DND-41 (cell line): Measurements from ENCODE around the gene CSF2.
"Not testable (repeated sequence)": the region's sequence is repeated elsewhere in the genome, so short reads cannot be mapped to it uniquely, and the experiment has no call there.

ENCODE experiments used
- ATAC-seq: fragments of 200-7000 bp; cut with Tn5 transposase; 3 replicates; pipeline ENCODE4 v1.9.1; 2021; ENCODE audit warnings: low read depth; ENCODE audit not compliant: insufficient read depth
- DNase-seq: peaks from one replicate; pipeline ENCODE4 v3.0.0-alpha.2; 2020
- H2AFZ ChIP-seq: 2 replicates; pipeline ENCODE4 v1.6.0; 2012; ENCODE audit warnings: low read depth, low read length
- H3K27ac ChIP-seq: 2 replicates; pipeline ENCODE4 v1.5.1; 2012; ENCODE audit warnings: low read length, inconsistent platforms
- H3K27me3 ChIP-seq: fragments of 200-600 bp; sonication (generic); 2 replicates; pipeline ENCODE4 v1.6.0; 2012; ENCODE audit warnings: low read length, mild to moderate bottlenecking, inconsistent platforms; ENCODE audit not compliant: insufficient read depth, poor library complexity
- H3K36me3 ChIP-seq: 2 replicates; pipeline ENCODE4 v1.5.1; 2012; ENCODE audit warnings: low read length, inconsistent platforms; ENCODE audit not compliant: insufficient read depth
- H3K4me1 ChIP-seq: 2 replicates; pipeline ENCODE4 v1.5.1; 2012; ENCODE audit warnings: mild to moderate bottlenecking, low read length; ENCODE audit not compliant: insufficient read depth
- H3K4me2 ChIP-seq: 2 replicates; pipeline ENCODE4 v1.6.0; 2012; ENCODE audit warnings: mild to moderate bottlenecking, moderate library complexity, low read length, inconsistent platforms; ENCODE audit not compliant: insufficient read depth
- H3K4me3 ChIP-seq, 2 experiments: fragments of 200-600 bp in 1 of 2; shearing (Covaris generic) in 1 of 2; 2 replicates each; pipeline ENCODE4 v1.5.1; 2012 to 2016; ENCODE audit warnings: inconsistent platforms in 2 of 2, low read length in 2 of 2, mild to moderate bottlenecking in 2 of 2, low read depth in 1 of 2, moderate library complexity in 1 of 2
- H3K79me2 ChIP-seq: 2 replicates; pipeline ENCODE4 v1.6.0; 2012; ENCODE audit warnings: low read length, inconsistent platforms; ENCODE audit not compliant: insufficient read depth
- H3K9ac ChIP-seq: 2 replicates; pipeline ENCODE4 v1.6.0; 2012; ENCODE audit warnings: low read depth, mild to moderate bottlenecking, inconsistent platforms, low read length, moderate library complexity
- H3K9me3 ChIP-seq: 2 replicates; pipeline ENCODE4 v1.5.1; 2012; ENCODE audit warnings: low read length, moderate library complexity, mild to moderate bottlenecking, inconsistent platforms; ENCODE audit not compliant: insufficient read depth, severe bottlenecking
- H4K20me1 ChIP-seq: 2 replicates; pipeline ENCODE4 v1.6.0; 2012; ENCODE audit warnings: low read length; ENCODE audit not compliant: insufficient read depth
- EZH2 ChIP-seq: IDR thresholded peaks from 3 replicates; pipeline ENCODE4 v1.6.1; 2012; ENCODE audit warnings: borderline replicate concordance, low read depth, mild to moderate bottlenecking, moderate library complexity, low read length, inconsistent platforms; ENCODE audit not compliant: severe bottlenecking
- TF ChIP-seq, protein P1 (sequence below): IDR thresholded peaks from 2 replicates; pipeline ENCODE4 v1.5.1; 2012; ENCODE audit warnings: borderline replicate concordance, low read length, moderate library complexity, mild to moderate bottlenecking; ENCODE audit not compliant: poor library complexity, severe bottlenecking; ENCODE audit errors: extremely low read depth

CSF2 gene

DNA sequence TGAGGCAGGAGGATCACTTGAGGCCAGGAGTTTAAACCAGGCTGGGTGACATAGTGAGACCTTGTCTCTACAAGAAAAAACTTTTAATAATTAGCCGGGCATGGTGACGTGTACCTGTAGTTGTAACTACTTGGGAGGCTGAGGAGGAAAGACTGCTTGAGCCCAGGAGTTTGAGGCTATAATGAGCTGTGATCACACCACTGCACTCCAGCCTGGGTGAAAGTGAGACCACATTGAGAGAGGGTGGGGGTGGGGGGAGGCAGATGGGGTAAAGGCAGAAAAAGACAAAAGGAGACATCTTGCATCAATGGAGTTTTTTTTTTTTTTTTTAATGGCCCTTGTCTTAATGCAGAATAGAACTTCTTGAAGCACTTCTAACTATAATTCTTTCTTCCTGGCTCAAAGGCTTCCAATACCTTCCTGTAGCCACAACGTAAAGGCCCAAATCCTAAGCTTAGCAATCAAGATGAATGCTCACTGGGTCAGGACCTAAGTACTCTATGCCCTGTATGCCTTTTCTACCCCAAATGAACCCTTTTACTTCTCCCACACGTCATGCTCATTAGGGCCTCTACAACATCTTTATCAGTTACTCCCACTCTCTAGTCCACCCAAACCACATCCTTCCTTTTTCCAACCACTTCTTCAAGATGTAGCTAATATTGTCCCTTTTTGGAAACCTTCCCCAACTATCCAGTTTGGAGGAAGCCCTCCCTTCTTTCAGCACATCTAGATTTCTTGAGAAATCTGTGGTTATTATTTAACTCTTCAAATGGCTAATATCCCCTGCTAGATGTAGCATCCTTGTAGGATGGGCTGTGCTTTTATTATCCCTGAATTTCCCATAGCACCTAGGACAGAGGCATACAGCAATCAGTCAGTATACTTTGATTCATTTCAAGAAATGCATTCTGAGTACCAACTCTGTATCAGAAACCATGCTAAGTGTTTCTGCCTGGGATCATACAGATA, 40.8 kb downstream of the CSF2 start:
- H3K79me2 ChIP-seq = no peaks in the 10 kb centered on the region
- no peak for ATAC-seq
- H3K27ac ChIP-seq = no peak overlapping the region
- H3K9ac ChIP-seq = no peak overlapping the region
- H4K20me1 ChIP-seq = no peaks in the 10 kb centered on the region
- no peaks in the 10 kb centered on the region for H3K36me3 ChIP-seq
- H3K4me1 ChIP-seq = no peaks in the 10 kb centered on the region
- DNase-seq = no peak
- no peak for TF ChIP-seq EZH2
- TF ChIP-seq, protein P1, sequence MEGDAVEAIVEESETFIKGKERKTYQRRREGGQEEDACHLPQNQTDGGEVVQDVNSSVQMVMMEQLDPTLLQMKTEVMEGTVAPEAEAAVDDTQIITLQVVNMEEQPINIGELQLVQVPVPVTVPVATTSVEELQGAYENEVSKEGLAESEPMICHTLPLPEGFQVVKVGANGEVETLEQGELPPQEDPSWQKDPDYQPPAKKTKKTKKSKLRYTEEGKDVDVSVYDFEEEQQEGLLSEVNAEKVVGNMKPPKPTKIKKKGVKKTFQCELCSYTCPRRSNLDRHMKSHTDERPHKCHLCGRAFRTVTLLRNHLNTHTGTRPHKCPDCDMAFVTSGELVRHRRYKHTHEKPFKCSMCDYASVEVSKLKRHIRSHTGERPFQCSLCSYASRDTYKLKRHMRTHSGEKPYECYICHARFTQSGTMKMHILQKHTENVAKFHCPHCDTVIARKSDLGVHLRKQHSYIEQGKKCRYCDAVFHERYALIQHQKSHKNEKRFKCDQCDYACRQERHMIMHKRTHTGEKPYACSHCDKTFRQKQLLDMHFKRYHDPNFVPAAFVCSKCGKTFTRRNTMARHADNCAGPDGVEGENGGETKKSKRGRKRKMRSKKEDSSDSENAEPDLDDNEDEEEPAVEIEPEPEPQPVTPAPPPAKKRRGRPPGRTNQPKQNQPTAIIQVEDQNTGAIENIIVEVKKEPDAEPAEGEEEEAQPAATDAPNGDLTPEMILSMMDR = no peak
- peaks cover 3% of the 10 kb centered on the region for H3K27me3 ChIP-seq
- no peak overlapping the region for H3K4me3 ChIP-seq
- H3K9me3 ChIP-seq = no peaks in the 10 kb centered on the region
- H2AFZ ChIP-seq = no peak overlapping the region
- no peak overlapping the region for H3K4me2 ChIP-seq

DNA sequence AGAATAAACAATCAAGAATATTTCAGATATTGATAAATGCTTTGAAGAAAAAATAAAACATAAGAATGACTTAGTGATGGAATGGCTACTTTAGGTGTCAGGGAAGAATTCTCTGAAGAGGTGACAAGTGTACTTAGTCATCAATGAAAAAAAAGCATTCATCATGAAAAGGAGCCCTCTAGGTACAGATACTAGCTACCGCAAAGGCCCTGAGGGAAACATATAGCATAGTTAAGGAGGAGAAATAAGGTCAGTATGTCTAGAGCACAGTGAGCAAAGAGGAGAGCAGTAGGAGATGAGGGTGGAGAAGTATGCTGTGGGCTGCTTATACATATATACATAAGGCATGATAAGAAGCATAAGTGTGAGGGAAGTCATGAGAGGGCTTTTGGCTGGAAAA, 41.8 kb downstream of the CSF2 start:
- Histone ChIP-seq H3K79me2 (no peaks in the 10 kb centered on the region), H2AFZ (no peak overlapping the region), H4K20me1 (no peaks in the 10 kb centered on the region), H3K4me1 (no peaks in the 10 kb centered on the region), H3K4me3 (no peak overlapping the region), H3K4me2 (no peak overlapping the region), H3K9ac (no peak overlapping the region), H3K27me3 (peaks cover 3% of the 10 kb centered on the region), H3K9me3 (no peaks in the 10 kb centered on the region), H3K36me3 (no peaks in the 10 kb centered on the region), H3K27ac (no peak overlapping the region)
- ATAC-seq (no peak), DNase-seq (no peak)
- TF ChIP-seq, protein P1 = no peak
- TF ChIP-seq EZH2 = no peak

DNA sequence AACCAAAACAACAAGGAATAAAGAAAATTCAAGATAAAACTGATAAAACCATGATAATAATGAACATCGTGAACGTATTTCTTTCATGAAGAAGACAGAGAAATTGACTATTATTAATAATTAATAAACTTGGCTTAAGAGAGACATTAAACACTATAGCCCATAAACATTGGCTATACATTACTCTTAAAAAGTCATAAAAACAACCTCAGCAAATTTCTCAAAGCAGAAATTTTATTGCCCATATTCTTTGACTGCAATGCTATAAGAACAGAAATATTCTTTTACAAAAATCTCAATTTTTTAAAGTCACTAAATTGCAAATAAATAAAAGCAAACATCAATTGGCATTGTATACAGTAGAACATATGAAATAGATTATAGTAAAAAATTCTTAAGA, 42.5 kb downstream of the CSF2 start:
- H3K4me1 ChIP-seq = no peaks in the 10 kb centered on the region
- ATAC-seq = no peak

DNA sequence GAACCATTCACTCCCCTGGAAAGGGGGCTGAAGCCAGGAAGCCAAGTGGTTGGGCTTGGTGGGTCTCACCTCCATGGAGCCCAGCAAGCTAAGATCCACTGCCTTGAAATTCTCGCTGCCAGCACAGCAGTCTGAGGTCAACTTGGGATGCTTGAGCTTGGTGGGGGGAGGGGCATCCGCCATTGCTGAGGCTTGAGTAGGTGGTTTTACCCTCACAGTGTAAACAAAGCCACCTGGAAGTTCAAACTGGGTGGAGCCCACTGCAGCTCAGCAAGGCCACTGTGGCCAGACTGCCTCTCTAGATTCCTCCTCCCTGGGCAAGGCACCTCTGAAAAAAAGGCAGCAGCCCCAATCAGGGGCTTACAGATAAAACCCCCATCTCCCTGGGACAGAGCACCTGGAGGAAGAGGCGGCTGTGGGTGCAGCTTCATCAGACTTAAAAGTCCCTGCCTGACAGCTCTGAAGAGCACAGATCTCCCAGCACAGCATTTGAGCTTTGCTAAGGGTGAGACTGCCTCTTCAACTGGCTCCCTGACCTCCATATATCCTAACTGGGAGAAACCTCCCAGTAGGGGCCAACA, 43.4 kb downstream of the CSF2 start:
- DNase-seq = peak; percentile 27
- H3K9ac ChIP-seq, H2AFZ ChIP-seq, H3K4me1 ChIP-seq, H3K4me2 ChIP-seq, H4K20me1 ChIP-seq, H3K27ac ChIP-seq, H3K36me3 ChIP-seq, ATAC-seq, H3K4me3 ChIP-seq, H3K9me3 ChIP-seq, H3K27me3 ChIP-seq, H3K79me2 ChIP-seq: not testable (repeated sequence)

More for the DNA sequence above, 42.5 kb downstream of the CSF2 start:
- no peak for DNase-seq
- H4K20me1 ChIP-seq = no peaks in the 10 kb centered on the region
- H3K36me3 ChIP-seq = no peaks in the 10 kb centered on the region
- no peaks in the 10 kb centered on the region for H3K79me2 ChIP-seq
- H3K27me3 ChIP-seq = peaks cover 3% of the 10 kb centered on the region
- H3K9me3 ChIP-seq = no peaks in the 10 kb centered on the region
- no peak overlapping the region for H3K4me3 ChIP-seq
- H3K4me2 ChIP-seq = no peak overlapping the region
- no peak overlapping the region for H2AFZ ChIP-seq
- H3K9ac ChIP-seq = no peak overlapping the region
- TF ChIP-seq EZH2 = no peak
- TF ChIP-seq, protein P1 = no peak
- no peak overlapping the region for H3K27ac ChIP-seq

DNA sequence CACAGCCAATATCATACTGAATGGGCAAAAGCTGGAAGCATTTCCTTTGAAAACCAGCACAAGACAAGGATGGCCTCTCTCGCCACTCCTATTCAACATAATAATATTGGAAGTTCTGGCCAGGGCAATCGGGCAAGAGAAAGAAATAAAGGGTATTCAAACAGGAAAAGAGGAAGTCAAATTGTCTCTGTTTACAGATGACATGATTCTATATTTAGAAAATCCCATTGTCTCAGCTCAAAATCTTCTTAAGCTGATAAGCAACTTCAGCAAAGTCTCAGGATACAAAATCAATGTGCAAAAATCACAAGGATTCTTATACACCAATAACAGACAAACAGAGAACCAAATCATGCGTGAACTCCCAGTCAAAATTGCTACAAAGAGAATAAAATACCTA, 47.1 kb downstream of the CSF2 start:
- H3K9me3 ChIP-seq, H3K9ac ChIP-seq: not testable (repeated sequence)

More for the DNA sequence above, 47.1 kb downstream of the CSF2 start:
- H3K4me2 ChIP-seq, H3K27ac ChIP-seq, H3K4me3 ChIP-seq, H3K79me2 ChIP-seq, H3K36me3 ChIP-seq, H4K20me1 ChIP-seq, H2AFZ ChIP-seq, H3K4me1 ChIP-seq, ATAC-seq, H3K27me3 ChIP-seq, DNase-seq: not testable (repeated sequence)
